WTC11 (cell line): ENCODE measurements around the gene KLHL29.

Source experiments
- ATF3 ChIP-seq: sonication (generic); formaldehyde crosslinking; conservative IDR thresholded peaks from 2 replicates; pipeline ENCODE4 v1.8.1; 2022; ENCODE audit warnings: mild to moderate bottlenecking, missing genetic modification reagents
- CTCF ChIP-seq: fragments of 200-600 bp; IDR thresholded peaks from 2 replicates; pipeline ENCODE4 v1.8.0; 2022; ENCODE audit warnings: antibody characterized with exemption
- FOXP4 ChIP-seq: sonication (generic); formaldehyde crosslinking; IDR thresholded peaks from 2 replicates; pipeline ENCODE4 v1.8.0; 2022; ENCODE audit warnings: mild to moderate bottlenecking, missing genetic modification reagents
- JUN ChIP-seq: sonication (generic); formaldehyde crosslinking; IDR thresholded peaks from 2 replicates; pipeline ENCODE4 v1.8.0; 2023; ENCODE audit warnings: mild to moderate bottlenecking, missing genetic modification reagents
- SP1 ChIP-seq: sonication (generic); formaldehyde crosslinking; conservative IDR thresholded peaks from 2 replicates; pipeline ENCODE4 v1.8.1; 2022; ENCODE audit warnings: missing genetic modification reagents
- TF ChIP-seq, protein P1 (sequence below): sonication (generic); formaldehyde crosslinking; IDR thresholded peaks from 2 replicates; pipeline ENCODE4 v1.8.0; 2022; ENCODE audit warnings: mild to moderate bottlenecking, missing genetic modification reagents

GRCh38 chr2:23402205-23402740 lies 17.3 kb downstream of the KLHL29 start:
- TF ChIP-seq CTCF = no peak
- no peak for TF ChIP-seq FOXP4 (CRISPR knock-in tag)
- TF ChIP-seq JUN (CRISPR knock-in tag) = no peak
- no peak for TF ChIP-seq SP1 (CRISPR knock-in tag)
- TF ChIP-seq, protein P1, sequence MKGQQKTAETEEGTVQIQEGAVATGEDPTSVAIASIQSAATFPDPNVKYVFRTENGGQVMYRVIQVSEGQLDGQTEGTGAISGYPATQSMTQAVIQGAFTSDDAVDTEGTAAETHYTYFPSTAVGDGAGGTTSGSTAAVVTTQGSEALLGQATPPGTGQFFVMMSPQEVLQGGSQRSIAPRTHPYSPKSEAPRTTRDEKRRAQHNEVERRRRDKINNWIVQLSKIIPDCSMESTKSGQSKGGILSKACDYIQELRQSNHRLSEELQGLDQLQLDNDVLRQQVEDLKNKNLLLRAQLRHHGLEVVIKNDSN (CRISPR knock-in tag) = no peak
- no peak for TF ChIP-seq ATF3 (CRISPR knock-in tag)
